Measurements from ENCODE around the gene LIPT1.
"Not testable (repeated sequence)": the region's sequence is repeated elsewhere in the genome, so short reads cannot be mapped to it uniquely, and the experiment has no call there.

Gene LIPT1

DNA sequence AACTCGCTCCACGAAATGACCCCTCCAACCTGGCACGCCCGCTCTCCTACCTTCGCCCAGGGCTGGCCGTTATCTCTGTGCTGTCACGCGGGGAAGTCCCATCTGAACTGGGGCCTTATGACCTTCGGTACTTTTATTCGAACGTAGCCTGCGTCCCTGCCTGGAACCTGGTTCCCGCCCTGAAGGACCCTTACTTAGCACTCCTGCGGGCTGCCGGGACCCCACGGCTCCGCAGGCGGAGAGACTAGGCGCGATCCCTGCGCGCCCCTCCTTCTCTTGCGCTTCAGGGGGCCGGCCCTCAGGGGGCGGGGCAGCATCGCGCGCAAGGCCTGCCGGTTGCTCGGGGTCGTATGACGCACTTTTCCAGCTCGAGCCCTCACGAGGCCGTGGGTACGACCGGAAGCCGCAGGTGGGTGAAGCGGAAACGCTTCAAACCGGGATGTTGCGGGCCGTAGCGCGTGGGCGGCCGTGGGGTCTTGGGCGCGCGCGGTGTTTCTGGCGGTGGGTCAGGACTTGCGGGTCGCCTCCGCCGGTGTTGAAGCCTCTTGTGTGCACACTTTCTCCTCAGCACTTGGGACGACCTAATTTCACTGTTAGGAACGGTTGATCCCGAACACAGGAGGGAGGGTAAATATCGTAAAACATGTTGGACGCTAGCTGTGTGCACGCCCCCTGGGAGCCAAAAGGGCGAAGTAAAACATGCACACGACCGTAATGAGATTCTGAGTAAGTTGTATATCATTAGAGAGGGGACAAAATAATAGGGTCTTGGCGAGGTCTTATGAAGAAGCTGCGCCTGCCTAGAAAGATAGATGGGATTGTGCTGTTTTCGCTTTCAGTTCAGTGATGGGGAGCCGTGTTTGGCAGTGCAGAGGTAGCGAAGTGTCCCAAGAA lies at the start of gene LIPT1, which contains the start of gene TSGA10:
Gene LIPT1, plus strand, starts transcription at position 325 of the 894 bp plus-strand sequence. CDS start 6,991 bp downstream, outside the sequence.
Gene TSGA10, minus strand, starts transcription at position 300 of the 894 bp plus-strand sequence. CDS start 45,503 bp downstream, outside the sequence.
- Histone ChIP-seq H3K36me3 (ENCODE audit: control insufficient read depth, low read depth, low read length) (no peaks in the 10 kb centered on the region), H3K27me3 (ENCODE audit: control insufficient read depth, insufficient read depth, low read length) (no peaks in the 10 kb centered on the region), H3K9me3 (ENCODE audit: control insufficient read depth, low read depth, low read length) (no peaks in the 10 kb centered on the region), H3K4me3 (ENCODE audit: low read length) (peak within 1 kb of the TSS; percentile 83), H3K9ac (ENCODE audit: low read length) (peak within 1 kb of the TSS; percentile 78), H3K4me1 (ENCODE audit: control insufficient read depth, low read depth, low read length) (peaks cover 9% of the 10 kb centered on the region), H3K27ac (ENCODE audit: low read length) (peak within 1 kb of the TSS; percentile 79)

DNA sequence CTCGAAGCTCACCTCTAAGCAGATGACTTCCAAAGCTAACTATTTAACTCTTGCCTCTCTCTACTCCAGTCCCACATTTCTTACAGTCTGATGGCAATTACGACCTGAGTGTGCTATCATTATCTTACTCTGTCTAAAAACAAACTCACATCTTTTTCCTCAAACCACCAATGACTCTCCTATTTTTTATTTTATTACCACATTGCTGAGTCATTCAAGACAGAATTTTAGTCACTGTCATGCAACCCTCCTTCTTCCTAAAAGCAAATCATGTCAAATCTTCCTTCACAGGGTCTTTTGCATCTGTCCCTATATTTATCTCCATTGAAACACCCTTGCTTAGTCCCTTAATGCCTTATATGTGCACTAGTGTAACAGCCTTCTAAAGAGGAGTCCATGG lies 47.9 kb upstream of the LIPT1 start:
- no peak overlapping the region for H3K4me3 ChIP-seq (ENCODE audit: low read length)
- H3K27me3 ChIP-seq (ENCODE audit: control insufficient read depth, insufficient read depth, low read length): no peaks in the 10 kb centered on the region
- H3K9me3 ChIP-seq (ENCODE audit: control insufficient read depth, low read depth, low read length): no peaks in the 10 kb centered on the region
- no peaks in the 10 kb centered on the region for H3K36me3 ChIP-seq (ENCODE audit: control insufficient read depth, low read depth, low read length)
- no peak overlapping the region for H3K9ac ChIP-seq (ENCODE audit: low read length)
- no peaks in the 10 kb centered on the region for H3K4me1 ChIP-seq (ENCODE audit: control insufficient read depth, low read depth, low read length)
- H3K27ac ChIP-seq (ENCODE audit: low read length): no peak overlapping the region

GRCh38 chr2:99111236-99111635 lies 43.5 kb upstream of the LIPT1 start:
- Histone ChIP-seq H3K4me1 (ENCODE audit: control insufficient read depth, low read depth, low read length) (no peaks in the 10 kb centered on the region), H3K9me3 (ENCODE audit: control insufficient read depth, low read depth, low read length) (no peaks in the 10 kb centered on the region), H3K9ac (ENCODE audit: low read length) (no peak overlapping the region), H3K27ac (ENCODE audit: low read length) (no peak overlapping the region), H3K4me3 (ENCODE audit: low read length) (no peak overlapping the region), H3K36me3 (ENCODE audit: control insufficient read depth, low read depth, low read length) (no peaks in the 10 kb centered on the region), H3K27me3 (ENCODE audit: control insufficient read depth, insufficient read depth, low read length) (no peaks in the 10 kb centered on the region)

DNA sequence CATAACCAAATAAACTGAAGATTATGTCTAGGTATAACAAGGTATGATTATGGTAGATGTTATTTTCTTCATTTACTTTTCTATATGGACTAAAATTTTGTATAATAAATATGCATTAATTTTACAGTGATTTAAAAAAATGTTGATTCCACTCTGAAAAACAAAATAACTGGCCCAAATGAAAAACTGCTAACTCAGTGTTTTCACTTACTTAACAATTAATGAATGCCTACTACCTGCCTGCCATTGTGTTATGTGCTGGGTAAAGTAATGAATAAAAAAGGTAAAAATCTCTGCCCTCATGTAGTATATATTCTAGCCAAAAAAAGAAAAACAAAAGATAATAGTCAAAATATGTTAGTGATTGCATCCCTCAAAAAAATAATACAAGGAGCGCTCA lies 42.8 kb upstream of the LIPT1 start:
- no peak overlapping the region for H3K27ac ChIP-seq (ENCODE audit: low read length)
- H3K4me3 ChIP-seq (ENCODE audit: low read length): no peak overlapping the region
- H3K36me3 ChIP-seq (ENCODE audit: control insufficient read depth, low read depth, low read length): no peaks in the 10 kb centered on the region
- H3K9me3 ChIP-seq (ENCODE audit: control insufficient read depth, low read depth, low read length): no peaks in the 10 kb centered on the region
- H3K4me1 ChIP-seq (ENCODE audit: control insufficient read depth, low read depth, low read length): no peaks in the 10 kb centered on the region
- H3K27me3 ChIP-seq (ENCODE audit: control insufficient read depth, insufficient read depth, low read length): no peaks in the 10 kb centered on the region
- no peak overlapping the region for H3K9ac ChIP-seq (ENCODE audit: low read length)

DNA sequence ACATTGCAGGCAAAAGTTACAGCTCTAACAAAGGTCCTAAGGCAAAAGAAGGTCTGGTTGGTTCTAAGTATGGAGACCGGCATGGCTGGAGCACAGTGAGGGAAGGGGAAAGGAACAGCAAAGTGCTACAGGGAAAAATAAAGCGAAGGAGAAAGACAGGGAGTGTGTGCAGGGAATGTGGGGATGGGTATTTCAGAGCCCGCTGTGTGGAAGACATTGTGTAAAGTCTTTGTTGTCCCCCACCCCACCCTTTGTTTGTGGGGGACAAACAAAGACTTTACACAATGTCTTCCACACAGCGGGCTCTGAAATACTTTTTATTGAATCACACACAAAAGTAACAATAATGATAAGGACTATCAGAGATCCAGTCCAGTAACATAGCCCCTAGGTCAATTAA lies 42.1 kb upstream of the LIPT1 start:
- no peaks in the 10 kb centered on the region for H3K27me3 ChIP-seq (ENCODE audit: control insufficient read depth, insufficient read depth, low read length)
- H3K36me3 ChIP-seq (ENCODE audit: control insufficient read depth, low read depth, low read length): no peaks in the 10 kb centered on the region
- no peaks in the 10 kb centered on the region for H3K4me1 ChIP-seq (ENCODE audit: control insufficient read depth, low read depth, low read length)
- no peak overlapping the region for H3K9ac ChIP-seq (ENCODE audit: low read length)
- no peak overlapping the region for H3K4me3 ChIP-seq (ENCODE audit: low read length)
- no peak overlapping the region for H3K27ac ChIP-seq (ENCODE audit: low read length)
- H3K9me3 ChIP-seq (ENCODE audit: control insufficient read depth, low read depth, low read length): no peaks in the 10 kb centered on the region

GRCh38 chr2:99127981-99128380 lies 26.8 kb upstream of the LIPT1 start:
- no peaks in the 10 kb centered on the region for H3K4me1 ChIP-seq (ENCODE audit: control insufficient read depth, low read depth, low read length)
- H3K9ac ChIP-seq (ENCODE audit: low read length): no peak overlapping the region
- H3K36me3 ChIP-seq (ENCODE audit: control insufficient read depth, low read depth, low read length): no peaks in the 10 kb centered on the region
- H3K9me3 ChIP-seq (ENCODE audit: control insufficient read depth, low read depth, low read length): peaks cover 10% of the 10 kb centered on the region
- H3K4me3 ChIP-seq (ENCODE audit: low read length): no peak overlapping the region
- no peaks in the 10 kb centered on the region for H3K27me3 ChIP-seq (ENCODE audit: control insufficient read depth, insufficient read depth, low read length)
- no peak overlapping the region for H3K27ac ChIP-seq (ENCODE audit: low read length)

- not testable (repeated sequence) for H3K4me1 ChIP-seq (ENCODE audit: control insufficient read depth, low read depth, low read length); H3K36me3 ChIP-seq (ENCODE audit: control insufficient read depth, low read depth, low read length); H3K27ac ChIP-seq (ENCODE audit: low read length); H3K4me3 ChIP-seq (ENCODE audit: low read length); H3K9ac ChIP-seq (ENCODE audit: low read length)
- H3K9me3 ChIP-seq (ENCODE audit: control insufficient read depth, low read depth, low read length): peaks cover 15% of the 10 kb centered on the region
- peaks cover 11% of the 10 kb centered on the region for H3K27me3 ChIP-seq (ENCODE audit: control insufficient read depth, insufficient read depth, low read length)
Measured at GRCh38 chr2:99135044-99135556, 19.7 kb upstream of the LIPT1 start.

DNA sequence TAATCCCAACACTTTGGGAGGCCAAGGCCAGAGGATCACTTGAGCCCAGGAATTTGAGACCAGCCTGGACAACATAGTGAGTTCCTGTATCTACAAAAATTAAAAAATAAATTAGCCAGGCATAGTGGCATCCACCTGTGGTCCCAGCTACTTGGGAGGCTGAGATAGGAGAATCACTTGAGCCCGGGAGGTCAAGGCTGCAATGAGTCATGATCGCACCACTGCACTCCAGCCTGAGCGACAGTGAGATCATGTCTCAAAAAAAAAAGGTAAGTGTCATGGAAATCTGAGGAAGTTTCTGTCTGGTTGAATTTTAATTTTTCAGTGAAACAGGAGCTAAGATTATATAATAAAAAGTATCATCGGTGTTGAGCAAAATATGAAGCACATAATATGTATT lies 15.8 kb upstream of the LIPT1 start:
- peaks cover 15% of the 10 kb centered on the region for H3K27me3 ChIP-seq (ENCODE audit: control insufficient read depth, insufficient read depth, low read length)
- H3K27ac ChIP-seq (ENCODE audit: low read length): no peak overlapping the region
- peaks cover 15% of the 10 kb centered on the region for H3K4me1 ChIP-seq (ENCODE audit: control insufficient read depth, low read depth, low read length)
- H3K9ac ChIP-seq (ENCODE audit: low read length): no peak overlapping the region
- peaks cover 3% of the 10 kb centered on the region for H3K9me3 ChIP-seq (ENCODE audit: control insufficient read depth, low read depth, low read length)
- H3K36me3 ChIP-seq (ENCODE audit: control insufficient read depth, low read depth, low read length): no peaks in the 10 kb centered on the region
- H3K4me3 ChIP-seq (ENCODE audit: low read length): no peak overlapping the region

DNA sequence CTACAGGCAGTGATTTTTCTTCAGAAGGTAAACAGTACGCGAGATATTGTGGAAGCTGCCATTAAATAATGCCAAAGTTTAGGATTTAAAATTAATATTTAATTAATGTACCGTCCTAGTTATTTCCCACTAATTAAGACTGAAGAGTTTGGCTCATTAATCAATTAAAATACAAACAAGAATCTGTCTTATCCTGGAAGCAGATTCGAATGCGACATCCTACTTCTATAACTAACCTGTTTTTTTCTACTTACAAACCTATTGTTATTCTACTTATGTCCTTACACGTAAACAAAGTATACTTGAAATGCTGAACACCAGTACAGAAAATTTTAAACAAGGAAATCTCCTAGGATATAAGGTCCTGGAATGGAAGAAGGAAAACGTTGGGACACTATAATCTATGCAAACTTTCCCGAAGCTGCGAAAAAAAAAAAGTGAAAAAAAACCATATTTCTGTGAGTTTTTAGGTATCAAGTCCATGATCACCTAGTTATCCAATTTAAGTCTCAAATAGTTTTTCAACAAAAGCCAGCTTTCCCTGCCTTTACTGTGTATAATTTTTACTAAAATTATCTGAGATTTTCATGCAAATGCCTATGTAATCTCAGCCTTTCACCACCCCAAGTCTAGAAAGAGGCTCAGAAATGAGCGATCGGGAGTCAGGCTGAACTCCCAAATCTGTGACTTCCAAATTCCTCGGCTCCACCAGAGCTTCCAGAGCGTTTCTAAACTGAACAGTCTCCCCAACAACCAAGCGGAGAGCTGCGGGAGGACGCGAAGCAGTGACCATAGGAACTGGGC lies 14.5 kb upstream of the LIPT1 start:
- Histone ChIP-seq H3K27me3 (ENCODE audit: control insufficient read depth, insufficient read depth, low read length) (peaks cover 15% of the 10 kb centered on the region), H3K36me3 (ENCODE audit: control insufficient read depth, low read depth, low read length) (no peaks in the 10 kb centered on the region), H3K9ac (ENCODE audit: low read length) (peak overlapping the region; percentile 57), H3K27ac (ENCODE audit: low read length) (no peak overlapping the region), H3K9me3 (ENCODE audit: control insufficient read depth, low read depth, low read length) (peaks cover 3% of the 10 kb centered on the region), H3K4me3 (ENCODE audit: low read length) (peak overlapping the region; percentile 93), H3K4me1 (ENCODE audit: control insufficient read depth, low read depth, low read length) (peaks cover 15% of the 10 kb centered on the region)

GRCh38 chr2:99140860-99141109 lies 14.0 kb upstream of the LIPT1 start:
- H3K9me3 ChIP-seq (ENCODE audit: control insufficient read depth, low read depth, low read length): peaks cover 3% of the 10 kb centered on the region
- no peak overlapping the region for H3K27ac ChIP-seq (ENCODE audit: low read length)
- H3K27me3 ChIP-seq (ENCODE audit: control insufficient read depth, insufficient read depth, low read length): peaks cover 15% of the 10 kb centered on the region
- peaks cover 15% of the 10 kb centered on the region for H3K4me1 ChIP-seq (ENCODE audit: control insufficient read depth, low read depth, low read length)
- H3K9ac ChIP-seq (ENCODE audit: low read length): peak overlapping the region; percentile 57
- H3K4me3 ChIP-seq (ENCODE audit: low read length): peak overlapping the region; percentile 93
- H3K36me3 ChIP-seq (ENCODE audit: control insufficient read depth, low read depth, low read length): no peaks in the 10 kb centered on the region

DNA sequence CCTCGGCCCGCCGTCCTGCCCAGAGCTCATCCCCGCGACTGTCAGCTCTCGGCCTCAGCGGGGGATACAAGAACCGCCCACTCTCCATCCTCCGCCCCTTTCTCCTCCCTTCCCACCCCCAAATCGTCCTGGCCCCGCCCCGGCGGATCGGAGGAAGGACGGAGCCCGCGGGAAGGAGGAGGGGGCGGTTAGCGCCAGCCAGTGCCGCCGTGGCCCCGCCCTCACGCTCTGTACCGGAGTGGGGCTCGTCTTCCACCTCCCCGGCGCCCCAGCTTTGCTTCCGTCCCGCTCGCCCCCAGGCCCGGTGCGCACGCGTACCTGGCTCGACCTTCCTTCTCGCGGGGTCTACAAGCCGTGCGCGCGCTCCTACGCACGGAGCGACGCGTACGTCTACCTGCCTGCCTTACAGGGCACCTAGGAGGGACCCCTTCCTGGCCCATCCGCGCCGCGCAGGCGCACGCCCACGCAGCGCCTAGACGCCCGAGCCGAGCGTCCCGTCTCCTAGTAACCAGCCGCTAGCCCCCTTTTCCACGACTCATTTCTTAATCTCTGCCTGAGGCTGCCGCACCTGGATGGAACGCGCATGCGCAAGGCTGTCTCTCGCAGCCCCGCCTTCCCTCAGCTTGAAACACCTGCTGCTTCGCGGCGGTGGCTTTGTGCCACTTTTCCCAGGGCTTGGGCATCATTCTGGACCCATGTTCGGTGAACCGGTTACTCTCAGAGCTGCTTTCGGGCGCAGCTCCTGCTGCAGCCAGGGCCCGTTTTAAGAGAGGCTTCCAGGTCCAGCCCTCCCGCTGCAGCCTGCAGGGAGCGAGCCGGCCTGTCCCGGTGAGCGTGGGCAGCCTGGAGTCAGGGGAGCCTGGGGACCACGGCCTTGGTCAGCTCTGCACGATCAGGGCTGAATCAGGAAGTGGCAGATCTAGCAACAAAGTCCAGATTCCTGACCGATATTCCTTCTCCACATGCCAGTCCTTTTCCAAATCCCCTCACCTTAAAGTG lies 13.4 kb upstream of the LIPT1 start, which contains the start of gene C2orf15:
Gene C2orf15, plus strand, starts transcription at position 598 of the 999 bp plus-strand sequence. CDS start 8,852 bp downstream, outside the sequence.
- Histone ChIP-seq H3K27ac (ENCODE audit: low read length) (no peak within 1 kb of the TSS), H3K36me3 (ENCODE audit: control insufficient read depth, low read depth, low read length) (no peaks in the 10 kb centered on the region), H3K27me3 (ENCODE audit: control insufficient read depth, insufficient read depth, low read length) (peaks cover 15% of the 10 kb centered on the region), H3K4me1 (ENCODE audit: control insufficient read depth, low read depth, low read length) (peaks cover 15% of the 10 kb centered on the region), H3K4me3 (ENCODE audit: low read length) (peak within 1 kb of the TSS; percentile 93), H3K9ac (ENCODE audit: low read length) (peak within 1 kb of the TSS; percentile 57), H3K9me3 (ENCODE audit: control insufficient read depth, low read depth, low read length) (no peaks in the 10 kb centered on the region)

Measured in iPS-18a (cell line).